CD4-positive, CD25-positive, alpha-beta regulatory T cell (primary cell): ENCODE measurements around the gene DNAJB12. TPM values are rescaled to one million over a fixed set of nuclear protein-coding genes. Genes with fewer than 3 reads are reported as not detected.
A peak's percentile ranks its signal among the peaks of the same experiment; 100 is the strongest.
"Not testable (repeated sequence)": the region's sequence is repeated elsewhere in the genome, so short reads cannot be mapped to it uniquely, and the experiment has no call there.

Source experiments
- ATAC-seq, 2 donors: fragments of 150-1000 bp; cut with Tn5 transposase; one replicate each; pipeline ENCODE4 v1.10.0; 2021; ENCODE audit warnings: low read depth in 2 of 2, moderate number of reproducible peaks in 2 of 2, moderate library complexity in 1 of 2
- DNase-seq, 3 donors: peaks; one replicate each; pipeline versions ENCODE4 v3.0.0 to v3.0.0-alpha.2; 2012 to 2022; ENCODE audit warnings: mixed read lengths in 1 of 3
- H3K27ac ChIP-seq: one replicate; pipeline ENCODE4 v1.7.0; 2013; ENCODE audit warnings: mild to moderate bottlenecking, low read length; ENCODE audit not compliant: insufficient read depth, poor library complexity, severe bottlenecking
- H3K27me3 ChIP-seq: one replicate; pipeline ENCODE4 v1.7.0; 2013; ENCODE audit warnings: low read length; ENCODE audit not compliant: control insufficient read depth, insufficient read depth
- H3K36me3 ChIP-seq: one replicate; pipeline ENCODE4 v1.7.0; 2013; ENCODE audit warnings: mild to moderate bottlenecking, low read length, moderate library complexity; ENCODE audit not compliant: control insufficient read depth, insufficient read depth
- H3K4me1 ChIP-seq: 2 replicates; pipeline ENCODE4 v1.7.0; 2013; ENCODE audit warnings: mild to moderate bottlenecking, low read length; ENCODE audit not compliant: insufficient read depth, control insufficient read depth, poor library complexity, severe bottlenecking
- H3K4me3 ChIP-seq: one replicate; pipeline ENCODE4 v1.7.0; 2013; ENCODE audit warnings: low read depth, mild to moderate bottlenecking, low read length, moderate library complexity
- H3K9me3 ChIP-seq, 2 experiments: 1 replicate in 1 of 2; 2 replicates in 1 of 2; pipeline ENCODE4 v1.7.0; 2013; ENCODE audit warnings: low read length in 2 of 2, mild to moderate bottlenecking in 1 of 2, moderate library complexity in 1 of 2; ENCODE audit not compliant: control insufficient read depth in 2 of 2
- H3K27ac Mint-ChIP-seq, 3 donors: one replicate each; pipeline ENCODE4 v1.8.0; 2020 to 2022; ENCODE audit warnings: mild to moderate bottlenecking in 3 of 3, mixed read lengths in 3 of 3, moderate library complexity in 2 of 3
- H3K27me3 Mint-ChIP-seq: one replicate; pipeline ENCODE4 v1.8.0; 2022; ENCODE audit warnings: mild to moderate bottlenecking, mixed read lengths
- H3K36me3 Mint-ChIP-seq: one replicate; pipeline ENCODE4 v1.8.0; 2020; ENCODE audit warnings: mixed read lengths
- H3K4me1 Mint-ChIP-seq, 4 donors: one replicate each; pipeline ENCODE4 v1.8.0; 2020 to 2022; ENCODE audit warnings: mixed read lengths in 4 of 4, mild to moderate bottlenecking in 1 of 4
- H3K4me3 Mint-ChIP-seq, 4 donors: one replicate each; pipeline ENCODE4 v1.8.0; 2020 to 2022; ENCODE audit warnings: mild to moderate bottlenecking in 4 of 4, mixed read lengths in 4 of 4, moderate library complexity in 3 of 4
- H3K9me3 Mint-ChIP-seq, 7 donors: one replicate each; pipeline ENCODE4 v1.8.0; 2020 to 2022; ENCODE audit warnings: mixed read lengths in 7 of 7, mild to moderate bottlenecking in 3 of 7, moderate library complexity in 2 of 7
- polyA plus RNA-seq, 4 donors: library from polyadenylated mRNA; unstranded; fragments of 300-500 nt; fragmentation: Illumina TruSeq; gene quantifications; one replicate each; pipeline ENCODE4 v1.2.3, GENCODE V29; 2021
- total RNA-seq: library from RNA; stranded (reverse); gene quantifications from one replicate; pipeline ENCODE4 v1.2.3, GENCODE V29; 2022

The DNAJB12 gene
- total and polyA plus RNA-seq, 5 donors from 2014 or later = 17.8 to 40.2 (median 20.3) TPM

DNA sequence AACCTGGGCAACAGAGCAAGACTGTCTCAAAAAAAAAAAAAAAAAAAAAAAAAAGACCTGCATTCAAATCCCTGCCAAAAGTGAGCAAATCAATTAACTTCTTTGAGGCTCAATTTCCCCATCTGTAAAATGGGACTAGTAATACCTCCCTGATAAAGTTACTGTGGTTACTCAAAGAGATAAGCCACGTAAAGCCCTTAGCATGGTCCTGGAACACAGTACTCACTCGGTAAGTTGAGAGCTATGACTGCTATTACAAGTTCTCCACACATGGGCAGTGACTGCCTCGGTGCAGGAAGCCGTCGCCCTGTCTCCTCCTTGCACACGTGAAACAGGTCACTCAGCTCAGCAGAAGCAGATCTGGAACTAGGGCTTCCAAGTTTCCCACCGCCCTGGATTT, 43.1 kb downstream of the DNAJB12 start:
- Mint-ChIP-seq H3K36me3 (no peaks in the 10 kb centered on the region), H3K27ac (no peak overlapping the region), H3K4me3 (peak overlapping the region in 2 of 4 donors; percentile 25 to 38), H3K9me3 (no peaks in the 10 kb centered on the region), H3K27me3 (no peaks in the 10 kb centered on the region), H3K4me1 (peaks cover 6 to 62% (median 34%) of the 10 kb centered on the region in 4 donors)
- Histone ChIP-seq H3K4me3 (no peak overlapping the region), H3K4me1 (peaks cover 19% of the 10 kb centered on the region), H3K9me3 (no peaks in the 10 kb centered on the region), H3K27ac (no peak overlapping the region), H3K36me3 (no peaks in the 10 kb centered on the region), H3K27me3 (no peaks in the 10 kb centered on the region)
- DNase-seq (peak in 1 of 3 donors; percentile 49), ATAC-seq (no peak)

DNA sequence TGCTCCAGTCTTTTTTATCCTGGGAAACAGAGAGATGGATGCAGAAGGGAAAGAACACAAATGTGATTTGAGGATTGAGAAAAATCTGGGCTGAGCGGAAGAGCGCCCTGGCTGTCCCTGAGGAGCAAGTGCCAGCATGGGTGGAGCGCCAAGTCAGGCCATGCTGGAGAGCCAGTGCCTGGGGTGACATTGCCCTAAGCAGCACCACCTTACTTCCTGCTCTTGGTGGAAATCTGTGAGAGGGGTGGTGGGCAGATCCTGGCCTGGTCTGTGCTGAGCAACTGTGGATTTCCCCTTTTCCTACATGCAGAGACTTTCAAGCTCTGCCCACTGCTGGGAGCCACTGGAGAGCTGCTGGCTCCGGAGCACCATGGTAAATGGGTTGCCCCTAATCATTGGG, 44.1 kb downstream of the DNAJB12 start:
- no peaks in the 10 kb centered on the region for H3K36me3 ChIP-seq
- DNase-seq (no peak), ATAC-seq (no peak)
- no peak overlapping the region for H3K27ac ChIP-seq
- no peaks in the 10 kb centered on the region for H3K9me3 ChIP-seq
- H3K27me3 ChIP-seq = no peaks in the 10 kb centered on the region
- H3K9me3 Mint-ChIP-seq = no peaks in the 10 kb centered on the region
- H3K4me1 Mint-ChIP-seq = peaks cover 6 to 61% (median 27%) of the 10 kb centered on the region in 4 donors
- H3K36me3 Mint-ChIP-seq = no peaks in the 10 kb centered on the region
- H3K4me3 Mint-ChIP-seq = no peak overlapping the region
- H3K4me3 ChIP-seq = no peak overlapping the region
- peaks cover 10% of the 10 kb centered on the region for H3K4me1 ChIP-seq
- H3K27ac Mint-ChIP-seq = peak overlapping the region in 2 of 3 donors; percentile 64 to 88
- H3K27me3 Mint-ChIP-seq = no peaks in the 10 kb centered on the region

DNA sequence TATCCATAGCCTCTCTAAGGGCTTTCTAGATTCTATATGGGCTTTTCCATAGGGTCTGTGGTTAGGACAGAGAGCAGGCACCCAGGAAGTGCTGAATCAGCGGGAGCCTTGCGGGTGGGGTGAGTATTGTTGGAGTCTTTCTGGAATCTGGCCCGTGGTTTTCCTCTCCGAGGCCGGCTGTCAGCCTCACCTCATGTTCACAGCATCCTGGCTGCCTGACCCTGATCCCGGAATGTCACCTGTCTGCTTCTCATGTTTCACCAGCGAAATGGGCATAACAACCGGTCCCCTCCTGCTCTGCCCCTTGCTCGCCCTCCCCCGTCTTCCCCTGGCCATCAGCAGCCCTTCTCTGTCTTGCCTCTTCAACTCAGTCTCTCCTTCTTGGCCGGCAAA, 44.5 kb downstream of the DNAJB12 start:
- Mint-ChIP-seq H3K9me3 (no peaks in the 10 kb centered on the region), H3K27ac (peak overlapping the region in 2 of 3 donors; percentile 64 to 88), H3K4me3 (peak overlapping the region in 1 of 4 donors; percentile 4), H3K4me1 (peaks cover 9 to 61% (median 27%) of the 10 kb centered on the region in 4 donors), H3K27me3 (no peaks in the 10 kb centered on the region), H3K36me3 (no peaks in the 10 kb centered on the region)
- Histone ChIP-seq H3K4me3 (no peak overlapping the region), H3K9me3 (no peaks in the 10 kb centered on the region), H3K4me1 (peaks cover 12% of the 10 kb centered on the region), H3K36me3 (no peaks in the 10 kb centered on the region), H3K27me3 (no peaks in the 10 kb centered on the region), H3K27ac (no peak overlapping the region)
- no peak for ATAC-seq
- DNase-seq = no peak

DNA sequence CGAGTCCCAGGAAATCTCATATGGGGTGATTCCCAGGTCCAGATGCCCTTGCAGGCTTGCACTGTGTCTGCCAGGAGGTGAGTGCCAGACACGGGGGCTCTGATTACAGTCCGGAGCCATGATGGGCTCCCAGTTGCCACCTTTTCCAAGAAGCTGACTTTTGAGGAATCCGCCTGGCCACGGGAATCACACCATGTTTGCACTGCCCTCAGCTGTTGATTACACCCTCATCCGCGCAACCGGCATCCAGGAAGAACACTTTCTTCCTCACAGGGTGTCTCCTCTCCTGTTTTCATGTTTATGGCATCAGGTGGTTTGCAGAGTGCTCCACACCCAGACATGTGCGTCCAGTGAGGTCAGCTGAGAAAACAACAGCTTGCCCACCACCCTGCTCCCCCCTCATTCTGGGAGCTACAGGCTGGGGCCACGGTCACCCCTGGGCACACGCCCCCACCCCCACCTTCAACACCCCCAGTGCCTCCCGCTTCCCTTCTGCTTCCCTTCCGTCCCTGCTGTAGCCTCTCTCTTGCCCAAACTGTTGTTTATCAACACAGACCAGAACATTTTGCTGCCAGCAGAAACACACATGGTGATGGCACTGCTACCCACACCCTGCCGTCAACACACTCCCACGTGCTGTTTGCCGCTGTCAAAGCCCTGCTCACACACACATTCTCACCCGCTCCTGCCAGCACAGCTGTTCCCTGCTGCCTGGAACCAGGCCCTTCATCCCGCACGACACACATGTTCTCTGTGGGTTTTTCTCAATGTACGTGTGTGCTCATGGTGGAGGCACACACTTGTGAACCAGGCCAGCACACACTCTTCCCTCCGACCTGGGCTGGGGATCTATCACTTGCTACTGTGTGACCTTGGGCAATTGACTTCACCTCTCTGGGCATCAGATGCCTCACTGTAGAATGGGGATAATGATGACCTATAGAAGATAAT, 45.2 kb downstream of the DNAJB12 start:
- H3K4me1 Mint-ChIP-seq = peaks cover 11 to 61% (median 28%) of the 10 kb centered on the region in 4 donors
- Histone ChIP-seq H3K36me3 (no peaks in the 10 kb centered on the region), H3K9me3 (no peaks in the 10 kb centered on the region), H3K4me1 (peaks cover 15% of the 10 kb centered on the region), H3K27me3 (no peaks in the 10 kb centered on the region), H3K27ac (no peak overlapping the region), H3K4me3 (no peak overlapping the region)
- no peaks in the 10 kb centered on the region for H3K36me3 Mint-ChIP-seq
- H3K9me3 Mint-ChIP-seq = no peaks in the 10 kb centered on the region
- ATAC-seq (peak in 1 of 2 donors; percentile 29), DNase-seq (no peak)
- no peaks in the 10 kb centered on the region for H3K27me3 Mint-ChIP-seq
- H3K4me3 Mint-ChIP-seq = peak overlapping the region in 1 of 4 donors; percentile 17
- H3K27ac Mint-ChIP-seq = peak overlapping the region; percentile 29 to 88 (median 74)

DNA sequence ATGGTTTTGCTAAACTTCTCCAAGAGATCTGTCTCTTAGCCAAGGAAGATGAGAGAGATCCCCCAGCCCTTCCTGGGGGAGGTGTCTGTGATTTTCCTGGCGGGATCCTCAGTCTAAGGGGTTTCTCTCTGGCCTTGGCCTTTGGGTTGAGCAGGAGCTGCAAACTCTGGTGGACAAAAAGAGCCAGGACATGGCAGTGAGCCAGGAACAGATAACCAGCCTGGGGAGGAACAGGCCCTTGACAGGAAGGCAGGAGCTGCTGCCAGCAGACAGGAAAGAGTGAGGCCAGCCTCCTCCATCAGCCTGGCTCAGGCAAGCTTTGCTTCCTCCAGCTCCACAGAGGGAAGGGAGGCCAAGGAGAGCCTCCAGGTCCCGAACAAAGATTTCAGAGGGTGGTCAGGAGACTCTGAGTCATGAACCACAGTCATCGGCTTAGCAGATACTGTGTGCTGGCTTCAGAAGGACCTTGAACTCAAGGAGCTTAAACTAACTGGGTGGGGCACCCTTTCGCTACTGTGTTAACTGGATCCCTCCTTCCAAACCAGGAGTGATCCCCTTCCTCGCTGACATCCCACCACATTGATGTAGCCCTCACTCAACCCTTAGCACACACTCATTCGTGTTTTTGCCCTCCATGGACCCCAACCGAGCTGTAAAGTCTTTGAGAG, 46.3 kb downstream of the DNAJB12 start:
- no peaks in the 10 kb centered on the region for H3K9me3 Mint-ChIP-seq
- Histone ChIP-seq H3K27me3 (no peaks in the 10 kb centered on the region), H3K9me3 (no peaks in the 10 kb centered on the region), H3K4me3 (no peak overlapping the region), H3K4me1 (peaks cover 15% of the 10 kb centered on the region), H3K27ac (no peak overlapping the region), H3K36me3 (no peaks in the 10 kb centered on the region)
- DNase-seq (peak in 1 of 3 donors; percentile 44), ATAC-seq (peak; percentile 22 to 48)
- peak overlapping the region in 2 of 4 donors; percentile 32 to 33 for H3K4me3 Mint-ChIP-seq
- no peaks in the 10 kb centered on the region for H3K36me3 Mint-ChIP-seq
- peaks cover 11 to 68% (median 32%) of the 10 kb centered on the region in 4 donors for H3K4me1 Mint-ChIP-seq
- no peaks in the 10 kb centered on the region for H3K27me3 Mint-ChIP-seq
- H3K27ac Mint-ChIP-seq = peak overlapping the region; percentile 74 to 83 (median 79)

DNA sequence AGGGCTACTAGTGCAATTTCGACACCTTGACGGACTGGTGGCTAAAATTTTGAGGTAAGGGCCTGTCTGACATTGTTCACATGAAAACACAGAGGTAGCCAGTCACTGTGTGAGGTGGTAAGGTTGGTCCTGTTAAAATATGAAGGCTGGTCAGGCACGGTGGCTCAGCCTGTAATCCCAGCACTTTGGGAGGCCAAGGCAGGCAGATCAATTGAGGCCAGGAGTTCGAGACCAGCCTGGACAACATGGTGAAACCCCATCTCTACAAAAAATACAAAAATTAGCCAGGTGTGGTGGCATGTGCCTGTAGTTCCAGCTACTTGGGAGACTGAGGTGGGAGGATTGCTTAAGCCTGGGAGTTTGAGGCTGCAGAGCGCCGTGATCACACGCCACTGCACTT, 47.0 kb downstream of the DNAJB12 start:
- not testable (repeated sequence) for H3K27me3 Mint-ChIP-seq, H3K9me3 Mint-ChIP-seq, H3K9me3 ChIP-seq, H3K27me3 ChIP-seq, H3K4me3 ChIP-seq, H3K36me3 ChIP-seq, H3K36me3 Mint-ChIP-seq, ATAC-seq, H3K4me3 Mint-ChIP-seq, DNase-seq, H3K27ac ChIP-seq
- H3K27ac Mint-ChIP-seq = peak overlapping the region; percentile 74 to 83 (median 79)
- peaks cover 11 to 66% (median 32%) of the 10 kb centered on the region in 4 donors for H3K4me1 Mint-ChIP-seq
- peaks cover 15% of the 10 kb centered on the region for H3K4me1 ChIP-seq

DNA sequence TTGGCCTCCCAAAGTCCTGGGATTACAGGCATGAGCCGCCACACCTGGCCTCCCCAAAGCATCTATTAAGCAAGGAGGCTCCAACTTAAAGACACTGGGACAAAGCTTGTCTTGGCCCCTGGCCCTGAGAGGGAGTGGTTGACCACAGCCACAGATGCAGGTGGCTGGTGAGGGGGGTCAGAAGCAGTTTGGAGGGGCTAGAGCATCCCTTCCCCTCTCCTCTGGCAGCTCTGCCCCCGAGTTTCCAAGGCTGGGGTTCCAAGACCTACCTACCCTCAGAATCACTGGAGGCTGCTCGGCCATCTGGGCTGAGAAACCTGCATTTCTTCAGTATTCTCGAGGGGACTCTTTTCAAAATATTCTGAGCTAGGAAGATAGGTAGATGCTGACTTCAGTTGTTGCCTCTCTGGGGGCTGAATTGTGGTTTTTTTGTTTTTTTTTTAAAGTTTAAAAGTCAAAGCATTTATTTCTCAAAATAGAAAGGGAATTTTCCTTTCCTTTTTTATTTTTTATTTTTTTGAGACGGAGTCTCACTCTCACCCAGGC, 48.4 kb downstream of the DNAJB12 start:
- no peak for DNase-seq

More for the DNA sequence above, 48.4 kb downstream of the DNAJB12 start:
- H3K36me3 ChIP-seq = no peaks in the 10 kb centered on the region
- Mint-ChIP-seq H3K36me3 (no peaks in the 10 kb centered on the region), H3K4me1 (peaks cover 11 to 68% (median 31%) of the 10 kb centered on the region in 4 donors), H3K27ac (peak overlapping the region; percentile 42 to 56 (median 48)), H3K9me3 (no peaks in the 10 kb centered on the region), H3K4me3 (no peak overlapping the region), H3K27me3 (no peaks in the 10 kb centered on the region)
- no peak for ATAC-seq
- peaks cover 15% of the 10 kb centered on the region for H3K4me1 ChIP-seq
- no peak overlapping the region for H3K27ac ChIP-seq
- H3K4me3 ChIP-seq = no peak overlapping the region
- H3K27me3 ChIP-seq = no peaks in the 10 kb centered on the region
- no peaks in the 10 kb centered on the region for H3K9me3 ChIP-seq
